GM12878 (cell line): ENCODE data around the gene LMF1. TPM values are rescaled to one million over a fixed set of nuclear protein-coding genes. Genes with fewer than 3 reads are reported as not detected.

ENCODE experiments used
- ATAC-seq: fragments of 200-7000 bp; cut with Tn5 transposase; 3 replicates; pipeline ENCODE4 v1.9.1; 2020; ENCODE audit warnings: mild to moderate bottlenecking, moderate library complexity
- BruUV-seq: library from RNA; stranded (reverse); fragments of 400-500 nt; replicated peaks from 2 replicates; lab custom pipeline; 2021; lab: Mats Ljungman, UMichigan
- CTCF ChIA-PET: fragments of 300-600 bp; sonication (Branson Sonifier 250); formaldehyde crosslinking; extraction: SDS; loops from one replicate; lab custom pipeline; 2021; ENCODE audit warnings: inconsistent platforms; lab: Yijun Ruan, JAX
- POLR2A ChIA-PET: fragments of 350-600 bp; formaldehyde crosslinking; extraction: SDS; loops from one replicate; lab custom pipeline; 2021; ENCODE audit warnings: inconsistent platforms; lab: Charles Lee
- RAD21 ChIA-PET: fragments of 300-600 bp; sonication (Branson Sonifier 250); formaldehyde crosslinking; loops from one replicate; lab custom pipeline; 2023; ENCODE audit warnings: antibody characterized with exemption; ENCODE audit not compliant: unreplicated experiment; lab: Charles Lee
- SMC1A ChIA-PET: fragments of 300-600 bp; sonication (Branson Sonifier 250); formaldehyde crosslinking; loops from one replicate; lab custom pipeline; 2023; ENCODE audit not compliant: unreplicated experiment, uncharacterized antibody; lab: Charles Lee
- DNase-seq: peaks from one replicate; pipeline ENCODE4 v3.0.0-alpha.2; 2011; ENCODE audit warnings: low read depth, low spot score
- FAIRE-seq: peaks from 3 replicates; lab custom pipeline; 2011; peaks lifted over from hg19 to GRCh38; lab: Jason Lieb, UNC
- H2AFZ ChIP-seq: 2 replicates; pipeline ENCODE4 v1.6.0; 2011; ENCODE audit warnings: low read depth, low read length, control low read depth; ENCODE audit not compliant: control insufficient read depth
- H3K27ac ChIP-seq: 2 replicates; pipeline ENCODE4 v1.5.1; 2011; ENCODE audit warnings: control low read depth; ENCODE audit not compliant: control insufficient read depth, insufficient read depth
- H3K27me3 ChIP-seq, 2 experiments: replicated peaks in 1 of 2; 2 replicates each; pipeline versions ENCODE4 v1.6.0 to v1.6.1; 2011; ENCODE audit warnings: low read length in 1 of 2; ENCODE audit not compliant: control insufficient read depth in 2 of 2, insufficient read depth in 2 of 2
- H3K36me3 ChIP-seq, 2 experiments: 2 replicates each; pipeline ENCODE4 v1.5.1; 2011; ENCODE audit warnings: low read length in 1 of 2; ENCODE audit not compliant: control insufficient read depth in 2 of 2, insufficient read depth in 2 of 2
- H3K4me1 ChIP-seq: 2 replicates; pipeline ENCODE4 v1.6.1; 2011; ENCODE audit warnings: mild to moderate bottlenecking, low read length, moderate library complexity, mixed read lengths; ENCODE audit not compliant: control insufficient read depth, insufficient read depth
- H3K4me2 ChIP-seq: 2 replicates; pipeline ENCODE4 v1.6.0; 2011; ENCODE audit warnings: control low read depth; ENCODE audit not compliant: control insufficient read depth, insufficient read depth
- H3K4me3 ChIP-seq: fragments of 200-600 bp; sonication (generic); 2 replicates; pipeline ENCODE4 v1.5.1; 2016
- H3K79me2 ChIP-seq: 2 replicates; pipeline ENCODE4 v1.6.0; 2011; ENCODE audit warnings: low read length; ENCODE audit not compliant: control insufficient read depth, insufficient read depth
- H3K9ac ChIP-seq: 2 replicates; pipeline ENCODE4 v1.8.0; 2011; ENCODE audit warnings: low read length, control low read depth, mixed read lengths; ENCODE audit not compliant: control insufficient read depth, insufficient read depth
- H3K9me3 ChIP-seq: replicated peaks from 3 replicates; pipeline ENCODE4 v1.5.1; 2011; ENCODE audit warnings: mild to moderate bottlenecking, low read length; ENCODE audit not compliant: control insufficient read depth, insufficient read depth
- H4K20me1 ChIP-seq: 2 replicates; pipeline ENCODE4 v1.6.0; 2011; ENCODE audit not compliant: control insufficient read depth, insufficient read depth
- BCL3 ChIP-seq: IDR thresholded peaks from 2 replicates; pipeline ENCODE4 v1.6.1; 2011; ENCODE audit warnings: borderline replicate concordance, low read depth, mild to moderate bottlenecking, moderate library complexity, low read length; ENCODE audit not compliant: insufficient read depth, poor library complexity, severe bottlenecking
- CREB1 ChIP-seq: IDR thresholded peaks from 2 replicates; pipeline ENCODE4 v1.6.1; 2012; ENCODE audit warnings: low read depth, mild to moderate bottlenecking, inconsistent platforms
- RFX5 ChIP-seq: IDR thresholded peaks from 2 replicates; pipeline ENCODE4 v1.6.1; 2011; ENCODE audit warnings: low read depth, low read length, improper control_type of control experiment
- WGBS: methylation state at CpG from one replicate; pipeline ENCODE4 v1.1.6; 2016; ENCODE audit warnings: low lambda C conversion rate; ENCODE audit not compliant: insufficient replicate concordance, insufficient coverage; ENCODE audit errors: missing lambda C conversion rate; 5-methylcytosine and 5-hydroxymethylcytosine counted together
- in situ Hi-C: fragments of 300-500 bp; cut with MboI; formaldehyde crosslinking; loops from 9 replicates; pipeline ENCODE4 v1.14.3; 2018; ENCODE audit warnings: mixed read lengths
- intact Hi-C: fragments of 100-400 bp; cut with micrococcal nuclease; formaldehyde crosslinking; loops from one replicate; pipeline ENCODE4 v1.14.2; 2022; ENCODE audit not compliant: unreplicated experiment
- polyA plus RNA-seq, 11 experiments: library from polyadenylated mRNA; depleted of rRNA in 4 of 11; unstranded in 6 of 11; stranded (reverse) in 5 of 11; fragments of >200 nt; fragmentation: Nextera tagmentation in 4 of 11; fragmentation: Illumina TruSeq in 1 of 11; extraction: Ambion mirVana in 4 of 11; extraction: Trizol in 1 of 11; gene quantifications; 1 replicate in 1 of 11; 2 replicates in 10 of 11; pipeline versions ENCODE4 v1.2.1 to v1.2.3, GENCODE V29; 2011 to 2016; ENCODE audit warnings: inconsistent platforms in 2 of 11, missing spikeins in 2 of 11, low read depth in 1 of 11
- total RNA-seq, 4 experiments: library from RNA; depleted of rRNA in 3 of 4; stranded (reverse); fragments of >200 nt in 3 of 4; fragmentation: Illumina TruSeq in 1 of 4; extraction: Trizol in 1 of 4; gene quantifications; 2 replicates each; pipeline versions ENCODE4 v1.2.1 to v1.2.3, GENCODE V29; 2013 to 2021
- TF ChIP-seq, protein P1 (sequence below): fragments of 450-650 bp; IDR thresholded peaks from 2 replicates; pipeline ENCODE4 v1.6.1; 2018; ENCODE audit warnings: mild to moderate bottlenecking, low read depth, moderate library complexity; ENCODE audit not compliant: partially characterized antibody
- TF ChIP-seq, protein P2 (sequence below): fragments of 450-650 bp; IDR thresholded peaks from 2 replicates; pipeline ENCODE4 v1.6.1; 2014; ENCODE audit warnings: mild to moderate bottlenecking

LMF1 gene
- total and polyA plus RNA-seq, 10 of the 15 experiments (the other 5 are each of a cell fraction or from before 2014, with no cell fraction given): 0.18 to 3.2 (median 1.4) TPM; not detected in 1

DNA sequence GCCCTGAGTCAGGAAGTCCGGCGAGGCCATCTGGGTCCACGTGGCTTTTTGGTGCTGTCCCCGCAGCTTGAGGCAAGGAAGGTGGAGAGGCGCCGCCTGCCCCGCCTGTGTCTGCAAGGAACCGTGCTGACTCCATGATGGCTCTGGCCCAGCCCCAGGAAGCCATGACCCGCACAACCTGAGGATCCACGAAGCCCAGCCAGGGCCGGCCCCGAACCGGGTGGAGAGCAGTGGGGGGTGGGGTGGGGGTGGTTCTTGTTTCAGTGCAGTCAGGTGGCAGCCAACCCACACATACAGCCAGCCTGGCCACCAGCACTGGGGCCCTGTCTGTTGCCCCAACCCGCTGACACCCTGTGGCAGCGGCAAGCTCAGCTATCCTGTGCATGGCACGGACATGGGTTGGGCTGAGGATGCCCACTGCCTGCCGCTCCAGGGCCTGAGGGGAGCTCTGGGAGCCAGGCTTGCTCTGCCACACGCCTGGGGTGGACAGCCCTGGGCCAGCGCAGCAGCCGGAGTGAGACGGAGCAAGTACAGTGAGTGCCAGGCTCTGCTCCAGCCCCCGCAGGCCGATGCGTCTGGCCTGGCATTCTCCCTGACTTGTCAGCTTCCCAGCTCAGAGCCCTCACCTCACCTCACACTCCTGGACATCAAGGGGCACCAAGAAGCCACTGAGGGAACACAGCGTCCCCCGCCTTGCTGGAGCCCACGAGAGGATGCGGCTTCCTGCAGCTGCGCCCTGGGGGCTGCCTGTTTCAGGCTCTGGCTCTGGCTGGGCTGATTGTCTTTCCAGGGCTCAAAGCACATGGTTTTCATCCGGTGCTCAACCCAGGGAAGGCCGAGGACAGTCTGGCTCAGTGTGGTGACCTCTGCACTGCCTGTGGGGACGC lies 68.8 kb downstream of the LMF1 start:
- H3K4me2 ChIP-seq: no peak overlapping the region
- H2AFZ ChIP-seq: no peak overlapping the region
- ChIA-PET SMC1A (no interaction called here), RAD21 (no interaction called here), POLR2A (no interaction called here)
- no peaks in the 10 kb centered on the region for H4K20me1 ChIP-seq
- ATAC-seq: no peak
- H3K4me1 ChIP-seq: no peaks in the 10 kb centered on the region
- FAIRE-seq: no peak
- H3K79me2 ChIP-seq: no peaks in the 10 kb centered on the region
- no peaks in the 10 kb centered on the region; the same call in 2 of the 3 replicates for H3K9me3 ChIP-seq
- H3K27ac ChIP-seq: no peak overlapping the region
- no peak overlapping the region for H3K9ac ChIP-seq
- H3K4me3 ChIP-seq: no peak overlapping the region
- no peaks in the 10 kb centered on the region for H3K27me3 ChIP-seq
- no TSS peak for BruUV-seq
- in situ Hi-C loops: no loop called here
- no peaks in the 10 kb centered on the region for H3K36me3 ChIP-seq
- TF ChIP-seq CREB1: no peak
- no peak for TF ChIP-seq BCL3
- TF ChIP-seq, protein P1, sequence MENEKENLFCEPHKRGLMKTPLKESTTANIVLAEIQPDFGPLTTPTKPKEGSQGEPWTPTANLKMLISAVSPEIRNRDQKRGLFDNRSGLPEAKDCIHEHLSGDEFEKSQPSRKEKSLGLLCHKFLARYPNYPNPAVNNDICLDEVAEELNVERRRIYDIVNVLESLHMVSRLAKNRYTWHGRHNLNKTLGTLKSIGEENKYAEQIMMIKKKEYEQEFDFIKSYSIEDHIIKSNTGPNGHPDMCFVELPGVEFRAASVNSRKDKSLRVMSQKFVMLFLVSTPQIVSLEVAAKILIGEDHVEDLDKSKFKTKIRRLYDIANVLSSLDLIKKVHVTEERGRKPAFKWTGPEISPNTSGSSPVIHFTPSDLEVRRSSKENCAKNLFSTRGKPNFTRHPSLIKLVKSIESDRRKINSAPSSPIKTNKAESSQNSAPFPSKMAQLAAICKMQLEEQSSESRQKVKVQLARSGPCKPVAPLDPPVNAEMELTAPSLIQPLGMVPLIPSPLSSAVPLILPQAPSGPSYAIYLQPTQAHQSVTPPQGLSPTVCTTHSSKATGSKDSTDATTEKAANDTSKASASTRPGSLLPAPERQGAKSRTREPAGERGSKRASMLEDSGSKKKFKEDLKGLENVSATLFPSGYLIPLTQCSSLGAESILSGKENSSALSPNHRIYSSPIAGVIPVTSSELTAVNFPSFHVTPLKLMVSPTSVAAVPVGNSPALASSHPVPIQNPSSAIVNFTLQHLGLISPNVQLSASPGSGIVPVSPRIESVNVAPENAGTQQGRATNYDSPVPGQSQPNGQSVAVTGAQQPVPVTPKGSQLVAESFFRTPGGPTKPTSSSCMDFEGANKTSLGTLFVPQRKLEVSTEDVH: no peak
- TF ChIP-seq, protein P2, sequence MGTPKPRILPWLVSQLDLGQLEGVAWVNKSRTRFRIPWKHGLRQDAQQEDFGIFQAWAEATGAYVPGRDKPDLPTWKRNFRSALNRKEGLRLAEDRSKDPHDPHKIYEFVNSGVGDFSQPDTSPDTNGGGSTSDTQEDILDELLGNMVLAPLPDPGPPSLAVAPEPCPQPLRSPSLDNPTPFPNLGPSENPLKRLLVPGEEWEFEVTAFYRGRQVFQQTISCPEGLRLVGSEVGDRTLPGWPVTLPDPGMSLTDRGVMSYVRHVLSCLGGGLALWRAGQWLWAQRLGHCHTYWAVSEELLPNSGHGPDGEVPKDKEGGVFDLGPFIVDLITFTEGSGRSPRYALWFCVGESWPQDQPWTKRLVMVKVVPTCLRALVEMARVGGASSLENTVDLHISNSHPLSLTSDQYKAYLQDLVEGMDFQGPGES: no peak
- TF ChIP-seq RFX5: no peak
- TF ChIP-seq, all 136 proteins: peak for 0
- CTCF ChIA-PET: no interaction called here
- WGBS: 75% methylated on average over 24 of the region's 32 CpGs
- no peak for DNase-seq
- intact Hi-C loops: no loop called here
